T follicular helper cell (primary cell): ENCODE measurements around the gene GDF10.

Experiments
- DNase-seq: peaks from one replicate; pipeline ENCODE4 v3.0.0-alpha.2; 2020; ENCODE audit warnings: low read depth

Gene GDF10

GRCh38 chr10:47334466-47335295 lies 34.7 kb downstream of the GDF10 start:
- DNase-seq, result no peak

- no peak for DNase-seq
These were observed 35.9 kb downstream of the GDF10 start for GRCh38 chr10:47335906-47336305.

- no peak for DNase-seq
These were observed 36.6 kb downstream of the GDF10 start for GRCh38 chr10:47336387-47337134.

GRCh38 chr10:47337310-47337709 lies 37.3 kb downstream of the GDF10 start:
- DNase-seq, result no peak

GRCh38 chr10:47339186-47339735 lies 39.3 kb downstream of the GDF10 start:
- DNase-seq, result no peak

- no peak for DNase-seq
These were observed 40.0 kb downstream of the GDF10 start for GRCh38 chr10:47339759-47340607.

- DNase-seq, result peak; percentile 49
These were observed 40.7 kb downstream of the GDF10 start for GRCh38 chr10:47340608-47341170.

GRCh38 chr10:47344996-47345870 lies 45.2 kb downstream of the GDF10 start:
- DNase-seq, result no peak

- DNase-seq, result no peak
These were observed 46.7 kb downstream of the GDF10 start for GRCh38 chr10:47346581-47347302.

GRCh38 chr10:47347303-47347675 lies 47.3 kb downstream of the GDF10 start:
- DNase-seq, result no peak

- DNase-seq, result no peak
These were observed 48.2 kb downstream of the GDF10 start, which contains the start of gene RBP3 for GRCh38 chr10:47348138-47348651. TSS of gene RBP3 (plus strand) at chr10:47348363. CDS start at chr10:47348485, 122 bp downstream.

GRCh38 chr10:47348661-47349470 lies 48.9 kb downstream of the GDF10 start:
- no peak for DNase-seq

GRCh38 chr10:47349516-47349915 lies 49.5 kb downstream of the GDF10 start:
- DNase-seq, result no peak

GRCh38 chr10:47349941-47350371 lies 50.0 kb downstream of the GDF10 start:
- no peak for DNase-seq

GRCh38 chr10:47350671-47351640 lies 51.0 kb downstream of the GDF10 start:
- DNase-seq, result no peak

- DNase-seq, result no peak
These were observed 52.2 kb downstream of the GDF10 start for GRCh38 chr10:47351899-47352815.
